Colon (tissue), 2 donors: ENCODE data around the gene STK4.
"Not testable (repeated sequence)": the region's sequence is repeated elsewhere in the genome, so short reads cannot be mapped to it uniquely, and the experiment has no call there.

ENCODE experiments used
- FAIRE-seq: peaks from 2 replicates; lab custom pipeline; 2012; peaks lifted over from hg19 to GRCh38; lab: Jason Lieb, UNC
- donor health status: control.
- donor health status: control.

The STK4 gene

GRCh38 chr20:44988631-44989171 is 22.4 kb downstream of the STK4 start:
- FAIRE-seq: no peak

DNA sequence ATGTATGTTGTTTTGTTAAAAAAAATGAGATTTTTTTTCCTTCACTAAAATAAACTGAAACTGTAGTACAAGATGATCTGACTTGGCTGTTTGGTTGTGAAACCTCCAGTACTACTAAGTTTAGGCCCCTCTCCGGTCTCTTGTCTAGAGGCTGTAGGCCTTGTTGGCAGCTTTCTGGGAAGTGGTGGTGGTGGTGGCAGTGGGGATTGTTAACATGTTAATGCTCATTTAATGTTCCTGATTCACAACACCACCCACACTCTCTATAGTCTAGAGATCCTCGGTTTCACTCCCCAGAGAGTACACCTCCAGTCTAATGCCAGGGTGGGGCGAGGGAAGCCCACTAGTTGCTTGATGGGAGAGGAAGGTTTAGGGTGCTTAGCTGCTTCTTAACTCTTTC is 24.1 kb downstream of the STK4 start:
- FAIRE-seq: no peak

- FAIRE-seq: no peak
These were observed 24.6 kb downstream of the STK4 start for GRCh38 chr20:44990957-44991356.

DNA sequence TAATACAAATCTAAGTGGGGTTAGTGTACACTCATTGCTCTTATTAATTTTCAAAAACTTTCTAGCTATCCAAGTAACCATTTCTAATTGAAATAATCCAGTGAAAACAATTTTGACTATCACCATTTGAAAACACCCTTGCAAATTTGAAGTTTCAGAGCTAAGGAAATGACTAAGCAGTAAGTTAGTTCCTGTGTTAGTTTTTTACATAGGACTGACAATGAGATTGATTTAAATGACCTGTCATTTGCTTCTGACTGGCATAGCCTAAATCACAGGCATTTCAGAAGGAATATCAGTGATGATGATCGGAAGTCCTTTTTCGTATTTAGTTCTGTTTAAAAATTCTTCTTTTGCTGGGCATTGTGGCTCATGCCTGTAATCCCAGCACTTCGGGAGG is 27.0 kb downstream of the STK4 start:
- FAIRE-seq: no peak

DNA sequence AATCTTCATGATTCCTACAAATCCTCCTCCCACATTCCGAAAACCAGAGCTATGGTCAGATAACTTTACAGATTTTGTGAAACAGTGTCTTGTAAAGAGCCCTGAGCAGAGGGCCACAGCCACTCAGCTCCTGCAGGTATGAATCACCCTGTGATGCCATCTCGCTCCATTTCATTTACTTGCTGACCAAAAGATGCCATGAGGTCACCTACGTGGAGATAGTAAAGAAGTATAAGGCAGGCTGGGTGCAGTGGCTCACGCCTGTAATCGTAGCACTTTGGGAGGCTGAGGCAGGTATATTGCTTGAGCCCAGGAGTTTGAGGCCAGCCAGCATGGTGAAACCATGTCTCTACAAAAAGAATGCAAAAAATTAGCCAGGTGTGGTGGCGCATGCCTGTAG is 30.9 kb downstream of the STK4 start:
- no peak for FAIRE-seq

DNA sequence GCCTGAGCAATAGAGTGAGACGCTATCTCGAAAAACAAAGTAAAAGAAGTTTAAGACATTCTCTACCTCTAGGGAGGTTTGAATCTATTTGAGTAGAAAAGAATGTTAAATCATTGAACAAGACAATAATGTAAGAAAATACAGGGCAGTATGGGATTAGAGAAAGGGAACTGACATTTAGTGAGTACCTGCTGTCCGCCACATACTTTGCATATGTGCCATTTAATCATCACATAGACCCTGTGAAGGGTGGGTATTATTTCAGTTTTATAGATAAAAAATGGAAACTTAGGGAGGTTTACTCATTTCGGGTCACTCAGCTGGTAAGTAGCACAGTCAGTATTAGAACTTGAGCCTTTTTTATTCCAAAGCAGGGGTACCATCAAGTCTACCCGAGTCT is 31.4 kb downstream of the STK4 start:
- FAIRE-seq: no peak

GRCh38 chr20:45008521-45009049 is 42.3 kb downstream of the STK4 start:
- FAIRE-seq: no peak

- FAIRE-seq: no peak
These were observed 44.1 kb downstream of the STK4 start for GRCh38 chr20:45010399-45010828.

DNA sequence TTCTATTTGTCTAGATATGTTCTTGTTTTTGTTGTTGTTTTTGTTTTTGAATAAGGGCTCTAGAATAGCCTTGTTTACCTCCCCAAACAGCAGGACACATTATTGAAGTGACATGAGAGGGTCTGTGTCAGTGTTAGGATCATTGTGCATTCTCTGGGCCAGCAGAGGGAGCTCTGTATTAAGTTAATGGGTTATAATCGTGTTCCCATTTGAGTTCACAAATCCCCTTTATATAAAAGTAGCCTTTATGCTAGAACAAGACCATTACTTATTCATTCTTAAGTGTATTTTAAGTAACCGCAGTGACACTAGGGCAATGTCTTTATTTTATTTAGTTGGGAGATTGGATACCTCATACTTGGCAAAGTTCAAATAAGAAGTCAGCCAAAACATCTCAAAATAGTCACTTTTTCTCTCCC is 44.8 kb downstream of the STK4 start:
- FAIRE-seq: no peak

DNA sequence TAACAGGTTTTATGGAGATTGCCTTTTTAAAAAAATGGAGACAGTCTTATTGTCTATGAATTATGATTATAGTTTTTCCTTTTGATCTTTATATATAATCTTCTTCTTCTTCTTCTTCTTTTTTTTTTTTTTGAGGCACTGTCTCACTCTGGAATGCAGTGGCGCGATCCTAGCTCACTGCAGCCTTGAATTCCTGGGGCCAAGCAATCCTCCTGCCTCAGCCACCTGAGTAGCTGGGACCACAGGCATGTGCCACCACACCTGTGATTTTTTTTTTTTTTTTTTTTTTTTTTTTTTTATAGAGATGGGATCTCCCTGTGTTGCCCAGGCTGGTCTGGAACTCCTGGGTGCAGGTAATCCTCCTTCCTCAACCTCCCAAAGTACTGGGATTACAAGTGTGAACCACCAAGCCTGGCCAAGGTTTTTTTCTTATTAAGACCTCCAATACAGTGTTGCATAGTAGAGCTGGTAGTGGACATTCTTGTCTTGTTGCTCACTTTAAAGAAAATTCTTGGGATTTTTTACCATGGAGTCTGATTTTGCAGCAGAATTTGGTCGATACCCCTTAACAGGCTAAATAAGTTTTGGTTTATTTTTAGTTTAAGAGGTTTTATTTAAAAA is 46.5 kb downstream of the STK4 start:
- no peak for FAIRE-seq

GRCh38 chr20:45014131-45014530 is 47.8 kb downstream of the STK4 start:
- FAIRE-seq: not testable (repeated sequence)

GRCh38 chr20:45014671-45015415 is 48.5 kb downstream of the STK4 start:
- FAIRE-seq: no peak

DNA sequence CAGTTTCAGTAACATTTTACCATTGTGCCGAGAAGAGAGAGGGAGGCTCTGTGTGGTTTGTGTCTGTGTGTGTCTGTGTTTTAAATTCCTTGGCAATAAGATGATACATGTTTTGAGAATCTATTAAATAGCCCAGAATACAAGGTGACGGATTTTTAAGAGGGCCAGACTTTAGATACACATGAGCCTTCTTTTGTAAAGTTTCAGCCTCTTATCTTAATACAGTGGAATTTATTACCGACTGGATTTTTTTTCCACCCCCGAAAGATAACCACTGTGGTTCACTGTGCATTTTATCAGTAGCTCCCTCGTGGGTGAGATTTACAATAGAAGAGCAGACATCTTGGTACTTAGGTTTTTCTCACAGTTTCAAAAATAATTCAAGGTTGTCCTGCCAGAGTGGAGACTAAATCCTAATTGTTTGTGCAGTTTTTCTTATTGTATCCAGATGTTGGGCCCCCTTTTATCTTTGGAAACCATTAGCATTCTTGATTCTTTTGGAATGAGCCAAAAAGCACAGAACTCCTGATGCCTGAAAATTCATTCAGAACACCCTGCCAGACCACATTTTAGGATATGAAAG is 49.9 kb downstream of the STK4 start:
- no peak for FAIRE-seq

DNA sequence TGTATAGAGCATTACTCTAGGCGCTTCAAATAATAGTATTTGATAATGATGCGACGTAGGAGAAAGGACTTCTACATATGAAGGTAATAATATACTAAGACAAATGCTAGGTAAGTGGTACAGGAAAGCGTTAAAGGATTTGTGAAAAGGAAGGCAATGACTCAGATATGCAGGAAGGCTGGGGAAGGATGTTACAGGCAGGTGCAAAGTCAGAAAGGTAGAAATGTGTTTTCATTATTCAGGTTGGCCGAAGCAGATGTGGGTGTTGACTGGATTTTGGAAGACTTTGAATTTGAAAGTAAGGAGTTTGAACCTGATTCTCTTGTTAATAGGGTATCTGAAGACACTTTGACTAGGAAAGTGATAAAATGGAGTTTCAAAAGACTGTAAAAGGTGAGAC is 51.0 kb downstream of the STK4 start:
- no peak for FAIRE-seq

- FAIRE-seq: no peak
These were observed 51.5 kb downstream of the STK4 start for GRCh38 chr20:45017857-45018256.

DNA sequence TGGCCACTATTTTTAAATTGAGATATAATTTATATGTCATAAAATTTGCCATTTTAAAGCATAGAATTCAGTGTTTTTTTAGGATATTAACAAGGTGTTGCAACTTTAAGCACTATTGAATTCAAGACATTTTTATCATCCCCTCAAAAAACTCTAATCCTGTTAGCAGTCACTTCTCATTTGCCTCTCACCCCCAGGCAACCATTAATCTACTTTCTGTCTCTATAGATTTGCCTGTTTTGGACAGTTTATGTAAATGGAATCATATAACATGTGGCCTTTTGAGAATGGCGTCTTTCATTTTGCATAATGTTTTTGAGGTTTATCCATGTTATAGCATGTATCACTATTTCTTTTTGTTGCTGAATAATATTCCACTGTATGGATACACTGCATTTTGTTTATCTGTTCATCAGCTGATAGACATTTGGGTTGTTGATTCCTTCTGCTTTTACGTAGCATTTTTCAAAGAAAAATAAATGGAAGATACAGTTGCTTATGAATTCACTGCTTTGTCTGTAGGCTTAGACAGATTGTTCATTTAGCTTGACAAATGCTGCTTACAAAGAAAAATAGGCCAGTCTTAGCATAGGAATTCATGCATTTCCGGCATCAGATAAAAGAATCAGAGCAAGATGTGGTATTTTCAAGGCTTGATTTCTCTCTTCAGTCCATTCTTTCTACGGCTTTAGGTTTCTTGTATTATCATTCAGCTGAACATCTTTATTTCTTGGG is 52.9 kb downstream of the STK4 start:
- no peak for FAIRE-seq

- no peak for FAIRE-seq
These were observed 53.4 kb downstream of the STK4 start for GRCh38 chr20:45019762-45020123.

GRCh38 chr20:45020236-45020886 is 54.0 kb downstream of the STK4 start:
- FAIRE-seq: no peak

DNA sequence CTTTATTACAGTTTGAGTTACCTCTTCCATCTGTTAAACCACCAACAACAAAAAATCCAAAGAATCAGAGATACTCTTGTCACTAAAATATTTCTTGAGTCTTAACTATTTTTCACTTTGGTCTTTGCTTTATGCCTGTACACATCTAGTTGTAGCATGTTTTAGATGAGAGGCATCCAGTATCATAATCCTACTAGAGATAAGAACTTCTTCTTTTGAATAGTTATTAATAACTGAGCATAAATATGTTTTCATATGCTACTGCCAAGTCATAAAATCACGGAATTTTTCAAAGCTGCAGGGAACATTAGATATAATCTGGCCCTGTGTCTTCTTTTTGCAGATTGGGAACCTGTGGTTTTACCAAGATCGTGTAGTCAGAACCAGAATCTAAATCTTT is 55.3 kb downstream of the STK4 start:
- no peak for FAIRE-seq

DNA sequence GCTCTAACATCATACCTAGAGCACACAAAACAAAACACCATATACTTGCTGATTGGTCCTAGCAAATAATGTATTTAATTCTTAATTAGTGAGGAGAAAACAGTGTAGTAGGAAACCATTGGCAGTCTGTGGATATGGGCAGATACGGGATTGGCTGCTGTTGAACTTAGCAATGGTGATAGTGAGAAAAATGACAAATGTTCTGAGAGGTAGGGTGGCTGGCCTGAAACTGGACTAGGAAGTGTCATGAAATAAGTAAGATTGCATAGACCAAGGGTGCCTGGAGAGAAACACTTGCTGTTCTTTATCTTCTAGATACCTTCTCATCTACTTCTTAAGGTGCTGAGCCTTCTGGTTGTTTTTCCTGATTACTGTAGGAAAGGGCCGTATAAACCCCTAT is 56.8 kb downstream of the STK4 start:
- FAIRE-seq: not testable (repeated sequence)

GRCh38 chr20:45028424-45029136 is 62.3 kb downstream of the STK4 start:
- no peak for FAIRE-seq
